T-helper 2 cell treated with Interferon-gamma antibody and Interleukin-4, amounts not matched to agents 100 ng/mL and 5 ng/mL, for 36 hours (primary cell): Measurements from ENCODE around the gene EMC6. TPM values are rescaled to one million over a fixed set of nuclear protein-coding genes. Genes with fewer than 3 reads are reported as not detected.

Experiments used
- intact Hi-C: fragments of 100-400 bp; cut with micrococcal nuclease; formaldehyde crosslinking; loops from one replicate; pipeline ENCODE4 v1.15.1; 2023
- total RNA-seq: library from RNA; stranded (reverse); gene quantifications from 2 replicates; pipeline ENCODE4 v1.2.3, GENCODE V29; 2022

The EMC6 gene
- total RNA-seq, 1 donor from 2014 or later, result 44.3 TPM

DNA sequence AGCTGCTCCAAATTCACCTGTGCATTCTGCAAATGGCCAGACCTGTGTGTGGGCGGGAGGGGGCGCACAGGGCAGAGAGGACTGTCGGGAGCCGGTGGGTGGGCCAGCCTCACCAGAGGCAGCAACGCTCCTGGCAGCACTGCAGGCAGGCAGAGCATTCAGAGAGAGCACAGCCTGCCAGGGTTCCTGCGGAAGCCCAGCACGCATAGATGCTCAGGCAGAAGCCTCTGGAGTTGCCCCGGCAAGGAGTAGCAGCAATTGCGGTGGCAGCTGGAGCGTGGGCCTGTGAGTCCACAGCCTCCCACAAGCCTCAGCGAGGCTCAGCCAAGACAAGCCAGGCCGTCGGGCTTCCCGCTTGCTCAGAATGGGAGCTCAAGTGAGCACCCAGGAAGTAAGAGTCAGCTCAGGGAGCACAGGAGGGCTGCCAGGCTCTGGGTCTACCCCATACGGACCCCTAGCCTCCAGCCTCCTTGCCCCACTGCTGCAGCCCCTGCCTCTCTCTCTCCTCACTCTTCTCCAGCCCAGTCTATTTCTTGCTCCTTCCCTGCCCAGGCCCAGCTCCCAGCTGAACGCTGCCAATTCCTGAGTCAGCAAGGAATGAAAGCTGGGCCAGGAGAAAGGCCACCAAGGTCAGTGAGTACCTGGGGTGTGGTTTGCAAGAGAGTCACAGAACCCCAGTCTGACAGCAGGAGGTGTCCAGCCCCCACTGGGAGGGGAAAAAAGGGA, 9.6 kb downstream of the EMC6 start:
- intact Hi-C loops, result no loop called here

DNA sequence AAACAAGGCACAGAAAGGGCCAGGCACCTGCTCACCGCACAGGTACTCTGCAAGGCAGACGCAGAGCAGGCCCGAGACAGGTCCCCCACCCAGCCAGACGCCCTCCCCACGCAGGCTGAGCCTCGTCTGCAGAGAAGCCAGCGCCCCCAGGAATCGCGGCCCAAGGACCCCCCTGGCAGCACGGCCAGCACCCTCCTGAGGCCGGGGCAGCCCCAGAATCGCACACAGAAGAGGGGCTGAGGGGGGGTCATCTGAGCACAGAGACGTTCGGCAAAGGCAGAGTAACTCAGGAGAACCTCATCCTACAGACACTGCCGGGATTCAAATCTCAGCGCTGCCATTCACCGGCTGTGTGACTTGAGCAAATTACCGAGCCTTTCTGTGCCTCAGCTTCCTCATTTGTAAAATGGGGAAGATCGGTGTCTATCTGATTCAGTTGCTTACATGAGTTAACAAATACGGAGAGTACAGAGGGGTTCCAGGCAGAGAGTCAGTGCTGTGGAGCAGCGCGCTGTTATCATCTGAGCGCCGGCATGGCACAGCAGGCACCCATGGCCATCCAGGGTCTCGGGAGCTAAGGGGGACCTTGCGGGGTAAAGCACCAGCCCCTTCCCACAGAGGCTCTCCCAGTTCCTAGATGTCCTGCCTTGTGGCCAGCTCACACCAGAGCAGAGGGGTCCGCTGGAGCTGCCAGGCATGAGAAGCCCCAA, 10.4 kb downstream of the EMC6 start:
- intact Hi-C loops, result no loop called here

DNA sequence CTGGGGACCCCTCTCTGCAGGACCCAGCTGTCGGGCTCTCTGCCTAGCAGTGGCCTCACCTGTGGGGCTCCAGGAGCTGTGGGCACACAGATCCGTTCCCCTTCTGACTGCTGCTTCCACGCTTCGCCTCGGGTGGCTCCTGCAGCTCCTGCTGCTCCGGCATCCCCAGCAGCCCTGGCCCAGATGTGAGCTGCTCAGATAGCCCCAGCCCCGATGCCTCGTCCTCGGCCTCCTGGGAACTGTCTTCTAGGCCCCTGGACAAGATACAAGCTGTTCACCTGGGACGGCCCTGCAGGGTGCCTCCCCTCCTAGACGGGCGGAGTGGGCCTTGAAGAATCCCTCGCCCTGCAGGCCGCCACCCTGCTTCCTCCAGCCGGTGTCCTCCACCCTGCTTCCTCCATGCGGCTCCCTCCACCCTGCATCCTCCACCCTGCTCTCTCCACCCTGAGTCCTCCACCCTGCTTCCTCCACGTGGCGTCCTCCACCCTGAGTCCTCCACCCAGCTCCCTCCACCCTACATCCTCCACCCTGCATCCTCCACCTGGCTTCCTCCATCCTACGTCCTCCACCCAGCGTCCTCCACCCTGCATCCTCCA, 11.0 kb downstream of the EMC6 start:
- intact Hi-C loops, result no loop called here

DNA sequence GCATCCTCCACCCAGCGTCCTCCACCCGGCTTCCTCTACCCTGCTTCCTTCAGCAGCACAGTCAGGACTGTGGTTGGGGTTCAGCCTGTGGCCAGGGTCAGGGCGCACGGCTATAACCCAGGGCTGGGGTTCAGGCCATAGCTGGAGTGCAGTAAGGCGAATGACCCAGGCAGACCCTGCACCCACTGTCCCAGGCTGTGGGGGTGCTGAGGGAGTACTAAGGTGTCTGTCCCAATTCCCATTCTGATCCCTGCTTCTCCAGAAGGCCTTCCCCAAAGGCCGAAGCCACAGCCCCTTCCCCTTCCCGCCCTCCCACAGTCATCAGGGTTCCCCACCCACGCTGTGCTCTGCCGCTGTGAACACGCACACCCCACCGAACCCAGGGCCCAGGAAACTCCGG, 12.4 kb downstream of the EMC6 start:
- intact Hi-C loops, result no loop called here

DNA sequence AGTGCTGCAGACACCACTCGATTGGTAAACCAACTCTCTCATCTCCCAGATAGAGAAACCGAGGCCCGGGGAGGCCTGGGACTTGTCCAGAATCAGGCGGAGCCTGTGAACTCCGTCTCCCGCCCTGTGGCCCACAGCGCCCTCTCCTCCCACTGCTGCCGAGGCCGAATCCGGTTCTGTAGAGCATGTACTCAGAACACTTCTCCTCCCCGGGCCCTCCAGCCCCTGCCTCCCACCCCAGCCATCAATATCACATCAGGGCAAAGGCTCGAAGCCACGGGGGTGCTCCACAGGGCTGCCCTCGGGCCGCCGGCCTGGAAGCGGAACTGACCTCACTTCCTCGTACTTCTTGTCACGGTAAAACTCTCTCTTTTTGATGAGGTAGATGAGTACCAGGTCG, 13.0 kb downstream of the EMC6 start:
- intact Hi-C loops, result no loop called here

DNA sequence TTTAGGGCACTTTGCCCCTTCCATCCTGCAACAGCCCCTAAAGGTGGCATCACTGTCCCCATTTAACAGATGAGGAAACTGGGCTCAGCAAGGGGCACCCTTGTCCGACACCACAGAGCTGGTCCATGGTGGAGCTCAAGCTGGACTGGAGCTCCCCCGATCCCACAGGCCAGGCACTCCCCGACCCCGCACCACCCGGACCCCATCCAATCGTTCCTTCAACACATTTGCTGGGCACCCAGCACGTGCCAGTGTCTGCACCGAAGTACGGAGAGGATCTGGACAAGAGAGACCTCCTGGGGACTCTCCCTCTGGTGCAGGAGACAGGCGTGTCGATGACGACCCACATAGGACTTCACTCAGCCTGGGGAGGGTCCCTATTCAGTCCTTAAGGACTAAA, 13.4 kb downstream of the EMC6 start:
- intact Hi-C loops, result loop anchor here (2.0 kb wide), 2 partner anchors 41 to 145 kb away; partner anchors contain the start of gene HASPIN

DNA sequence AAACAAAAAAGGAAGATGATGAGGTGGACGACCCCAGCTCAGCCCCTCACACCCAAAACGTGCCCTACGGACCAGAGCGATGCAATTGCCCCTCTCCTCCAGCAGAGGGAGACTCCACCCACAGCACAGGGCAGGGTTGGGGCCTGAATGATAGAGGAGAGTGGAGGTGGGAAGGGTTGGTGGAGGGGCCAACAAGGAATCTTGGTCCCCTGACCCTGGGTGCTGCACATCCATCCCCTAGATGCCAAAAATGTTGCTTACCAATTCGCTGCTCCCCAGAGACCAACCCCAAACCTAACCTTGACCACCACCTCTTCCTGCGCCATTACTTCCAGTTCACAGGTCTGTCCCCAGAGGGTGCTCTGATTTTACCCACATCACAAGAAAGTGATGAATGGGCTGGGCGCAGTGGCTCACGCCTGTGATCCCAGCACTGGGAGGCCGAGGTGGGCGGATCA, 14.5 kb downstream of the EMC6 start:
- intact Hi-C loops, result loop anchor here (2.0 kb wide), 2 partner anchors 40 to 144 kb away; partner anchors contain the start of gene HASPIN

DNA sequence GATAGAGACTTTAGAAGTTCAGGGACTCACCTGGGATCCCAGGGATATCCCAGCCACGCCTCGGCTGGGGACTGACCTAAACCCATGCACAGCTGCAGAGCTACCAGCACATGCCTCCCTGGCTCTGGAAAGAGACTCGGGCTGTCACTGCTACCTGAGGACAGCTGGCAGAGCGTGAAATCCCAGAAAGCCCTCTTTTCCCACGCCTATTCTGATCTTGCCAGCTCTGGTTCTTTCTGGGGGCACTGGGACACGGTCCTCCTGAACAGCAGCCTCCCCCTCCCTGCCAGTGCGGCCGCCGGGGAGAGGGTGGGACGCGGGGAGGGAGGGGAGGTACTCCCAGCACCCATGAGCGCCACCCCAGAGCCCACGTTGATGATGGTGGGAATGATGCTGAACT, 16.6 kb downstream of the EMC6 start:
- intact Hi-C loops, result no loop called here

DNA sequence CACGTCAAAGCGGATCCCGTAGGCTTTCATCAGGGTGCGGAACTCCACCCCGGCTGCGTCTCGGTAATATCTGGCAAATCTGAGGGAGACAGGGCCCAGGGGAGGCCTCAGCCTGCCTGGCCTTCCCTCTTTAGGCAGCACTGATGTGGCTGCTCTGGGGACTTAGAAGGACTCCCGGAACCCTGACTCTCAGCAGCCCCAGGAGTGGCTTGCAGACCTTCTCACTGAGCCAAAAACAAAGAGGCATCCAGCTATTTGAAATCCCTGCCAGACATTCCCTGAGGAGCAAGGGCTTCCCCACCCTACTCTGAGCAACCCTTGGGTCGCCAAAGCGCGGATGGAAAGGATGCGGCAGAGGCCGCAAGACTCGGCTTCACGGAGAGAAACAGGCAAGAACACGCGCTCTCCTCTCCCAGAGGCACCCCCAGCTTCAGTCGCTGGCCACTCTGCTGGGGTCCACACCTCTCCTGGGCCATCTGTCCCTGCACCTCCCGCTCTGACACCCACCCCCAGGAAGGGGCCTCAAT, 19.5 kb downstream of the EMC6 start:
- intact Hi-C loops, result no loop called here

DNA sequence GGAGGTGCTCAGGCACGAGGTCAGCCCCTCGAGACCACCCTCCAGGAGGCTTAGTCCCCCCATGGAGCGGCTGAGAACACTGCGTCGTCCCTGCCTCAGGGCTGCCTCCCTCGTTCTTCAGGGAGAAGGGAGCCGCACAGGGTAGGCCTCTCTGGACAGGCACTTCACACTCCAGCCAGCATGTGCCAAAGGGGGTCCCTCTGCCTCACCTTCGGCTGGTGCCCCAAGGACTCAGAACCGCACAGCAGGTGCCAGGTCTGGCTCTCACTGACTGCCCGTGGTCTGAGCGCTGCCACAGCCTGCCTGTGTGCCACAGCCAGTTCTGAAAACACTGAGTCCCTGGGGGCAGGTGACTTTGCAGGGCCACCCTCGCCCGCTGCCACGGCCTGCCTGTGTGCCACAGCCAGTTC, 20.2 kb downstream of the EMC6 start:
- intact Hi-C loops, result no loop called here

DNA sequence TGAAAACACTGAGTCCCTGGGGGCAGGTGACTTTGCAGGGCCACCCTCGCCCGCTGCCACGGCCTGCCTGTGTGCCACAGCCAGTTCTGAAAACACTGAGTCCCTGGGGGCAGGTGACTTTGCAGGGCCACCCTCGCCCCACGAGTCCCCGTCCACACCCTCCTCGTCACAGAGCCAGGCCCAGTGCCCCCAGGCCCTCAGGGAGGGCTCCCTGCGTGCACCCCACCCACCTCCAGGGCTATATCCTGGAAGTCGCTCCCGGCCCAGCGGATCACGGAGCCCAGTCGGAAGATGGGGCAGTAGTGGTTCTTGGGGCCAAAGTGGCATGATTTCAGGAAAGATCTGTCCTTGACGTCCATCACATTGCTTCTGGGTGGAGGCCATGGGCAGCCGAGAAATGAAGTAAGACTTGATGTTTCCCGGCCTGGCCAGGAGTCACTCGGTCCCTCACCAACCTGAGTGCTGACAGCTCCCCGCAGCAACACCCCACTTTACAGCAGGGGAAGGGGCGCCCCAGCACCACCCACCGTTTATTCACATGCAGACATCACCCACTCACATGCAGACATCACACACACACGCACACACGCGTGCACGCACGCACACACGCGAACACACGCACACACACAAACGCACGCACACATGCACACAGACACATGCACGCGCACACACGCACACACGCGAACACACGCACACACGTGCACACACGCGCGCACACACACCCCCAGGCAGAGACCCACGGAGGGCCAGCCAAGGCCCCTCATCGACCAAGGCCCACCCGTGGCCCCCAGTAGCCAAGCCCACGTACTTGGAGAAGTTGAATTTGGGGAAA, 20.9 kb downstream of the EMC6 start:
- intact Hi-C loops, result no loop called here

DNA sequence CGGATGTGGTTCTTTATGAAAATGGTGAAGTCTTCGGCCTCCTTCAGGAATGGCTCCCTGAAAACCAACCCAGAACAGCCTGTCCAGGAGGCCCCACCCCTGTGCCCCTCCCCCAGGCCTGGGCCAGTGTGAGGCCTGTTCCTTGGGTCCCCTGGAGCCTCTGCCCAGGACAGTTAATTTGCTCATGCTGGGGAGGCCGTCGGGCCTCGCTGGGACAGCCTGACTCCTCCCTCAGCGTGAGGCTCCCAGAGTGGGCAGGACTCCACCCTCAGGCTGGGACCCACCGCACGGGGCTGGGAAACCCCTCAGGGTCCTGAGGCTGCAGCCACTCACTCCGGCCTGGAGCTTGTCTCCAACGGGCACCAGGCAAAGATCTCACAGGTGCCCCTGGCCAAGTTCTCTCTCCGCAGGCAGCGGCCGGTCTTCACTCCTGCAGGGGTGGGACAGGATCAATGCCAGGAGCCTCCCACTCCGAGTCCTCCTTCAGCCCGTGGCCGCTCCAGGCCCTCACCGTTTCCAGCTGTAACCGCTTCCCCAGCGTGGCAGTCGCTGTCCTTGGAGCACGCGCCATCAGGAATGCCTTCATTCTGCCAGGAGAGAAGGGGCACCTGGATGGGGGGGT, 21.6 kb downstream of the EMC6 start:
- intact Hi-C loops, result no loop called here

DNA sequence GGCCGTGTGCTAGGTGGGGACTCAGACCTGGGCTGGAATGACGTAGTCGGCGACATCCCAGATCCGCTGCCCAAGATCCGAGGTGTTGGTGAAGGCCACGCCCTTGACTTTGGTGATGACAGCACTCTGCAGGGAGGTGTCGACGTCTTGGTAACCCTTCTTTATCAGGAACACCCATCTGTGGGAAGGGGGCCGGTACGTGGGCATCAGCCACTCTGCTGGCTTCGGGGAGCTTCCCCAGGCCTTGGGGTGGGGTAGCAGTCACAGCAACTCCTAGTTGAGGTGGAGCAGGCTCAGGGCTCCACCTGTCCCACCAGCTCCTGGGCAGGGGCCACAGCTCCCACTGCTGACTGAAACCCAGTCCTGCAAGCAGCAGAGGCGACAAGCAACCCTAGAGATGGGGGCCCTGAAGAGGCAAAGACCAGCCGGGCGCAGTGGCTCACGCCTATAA, 23.0 kb downstream of the EMC6 start:
- intact Hi-C loops, result no loop called here

DNA sequence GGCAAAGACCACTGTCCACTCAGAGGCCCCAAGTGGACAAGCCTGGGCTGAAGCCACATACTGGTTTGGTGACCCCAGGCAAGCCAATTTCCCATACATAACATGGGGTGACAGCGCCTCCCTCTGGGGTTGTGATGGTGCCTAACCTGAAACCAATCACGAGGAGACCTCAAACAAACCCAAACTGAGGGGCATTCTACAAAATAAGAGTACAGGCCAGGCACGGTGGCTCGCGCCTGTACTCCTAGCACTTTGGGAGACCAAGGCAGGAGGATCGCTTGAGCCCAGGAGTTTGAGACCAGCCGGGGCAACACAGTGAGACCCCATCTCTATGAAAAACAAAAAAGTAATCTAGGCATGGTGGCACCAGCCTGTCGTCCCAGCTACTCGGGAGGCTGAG, 23.7 kb downstream of the EMC6 start:
- intact Hi-C loops, result no loop called here

DNA sequence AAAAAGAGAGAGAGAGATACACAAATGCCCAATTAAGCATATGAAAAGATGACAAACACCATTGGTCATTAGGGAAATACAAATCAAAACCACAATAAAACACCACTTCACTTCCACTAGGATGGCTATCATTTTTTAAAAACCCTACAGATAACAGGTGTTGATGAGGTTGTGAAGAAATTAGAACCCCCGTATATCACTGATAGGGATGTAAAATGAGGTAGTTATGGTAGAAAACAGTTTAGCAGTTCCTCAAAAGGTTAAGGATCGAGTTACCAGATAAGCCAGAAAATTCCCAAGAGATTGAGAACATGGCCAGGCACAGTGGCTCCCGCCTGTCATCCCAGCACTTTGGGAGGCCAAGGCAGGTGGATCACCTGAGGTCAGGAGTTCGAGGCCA, 24.5 kb downstream of the EMC6 start:
- intact Hi-C loops, result no loop called here

DNA sequence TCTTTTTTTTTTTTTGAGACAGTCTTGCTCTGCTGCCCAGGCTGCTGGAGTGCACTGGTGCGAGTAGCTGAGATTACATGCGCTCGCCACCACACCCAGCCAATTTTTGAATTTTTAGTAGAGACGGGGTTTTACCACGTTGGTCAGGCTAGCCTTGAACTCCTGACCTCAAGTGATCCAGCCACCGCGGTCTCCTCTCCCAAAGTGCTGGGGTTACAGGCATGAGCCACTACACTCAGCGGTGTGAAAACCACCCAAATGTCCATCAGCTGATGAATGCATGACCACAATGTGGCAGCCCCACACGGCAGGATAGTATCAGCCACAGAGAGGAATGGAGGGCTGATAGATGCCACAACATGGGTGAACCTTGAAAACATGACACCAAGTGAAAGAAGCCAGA, 25.2 kb downstream of the EMC6 start:
- intact Hi-C loops, result no loop called here

DNA sequence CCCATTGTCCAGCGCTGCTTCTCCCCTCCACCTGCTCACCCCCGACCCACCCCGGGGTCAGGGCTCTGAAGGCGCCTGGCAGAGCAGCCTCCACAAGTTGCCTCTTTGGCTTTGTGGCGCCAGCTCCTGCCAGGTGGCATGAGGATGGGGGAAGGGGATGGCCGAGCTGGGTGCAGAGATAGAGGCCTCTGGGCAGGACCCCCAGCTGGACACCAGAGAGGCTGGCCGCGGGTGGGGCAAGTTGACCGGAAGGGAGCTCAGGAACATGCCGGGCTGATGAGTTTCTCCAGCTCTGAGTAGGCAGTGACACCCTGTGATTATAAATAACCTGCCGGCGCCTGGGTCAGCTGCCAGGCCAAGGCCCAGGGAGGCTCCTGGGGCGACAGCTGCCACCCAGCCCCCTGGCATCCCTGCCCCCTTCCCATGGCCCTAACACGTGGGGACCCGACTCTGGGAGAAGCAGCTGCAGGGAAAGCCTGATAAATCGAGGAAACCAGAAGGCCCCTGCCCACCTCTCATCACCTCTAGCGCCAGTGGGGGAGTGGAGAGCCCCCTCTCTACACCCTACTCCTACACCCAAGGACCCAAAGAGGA, 26.6 kb downstream of the EMC6 start:
- intact Hi-C loops, result no loop called here

DNA sequence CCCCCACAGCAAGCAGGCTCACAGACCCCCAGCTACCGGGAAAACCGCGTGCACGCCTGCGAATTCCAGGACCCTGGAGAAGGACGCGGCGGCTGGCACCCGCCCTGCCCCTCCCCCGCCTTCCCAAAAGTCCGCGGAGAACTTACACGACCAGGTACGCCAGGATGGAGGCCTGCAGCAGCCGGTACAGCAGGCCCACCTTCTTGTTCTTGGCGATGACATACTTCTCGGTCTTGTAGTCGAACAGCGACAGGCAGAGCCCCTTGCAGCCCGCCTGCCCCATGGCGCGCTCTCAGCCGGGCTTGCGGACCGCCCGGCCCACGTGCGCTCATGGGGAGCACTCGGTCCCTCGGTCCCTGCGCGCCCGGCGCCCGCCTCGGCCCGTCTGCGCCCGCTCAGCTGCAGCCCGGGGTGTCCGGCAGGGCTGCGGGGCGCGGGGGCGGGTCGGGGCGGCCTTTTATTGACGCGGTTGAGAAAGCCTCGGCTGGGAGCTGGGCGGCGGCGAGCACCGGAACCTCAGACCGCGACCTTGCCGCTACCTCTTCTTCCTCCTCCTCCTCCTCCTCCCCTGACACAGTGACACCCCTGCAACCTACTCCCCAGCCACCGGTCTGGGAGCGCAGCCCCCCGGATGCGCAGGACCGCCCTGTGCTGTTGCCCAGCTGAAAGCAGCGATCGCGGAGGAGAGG, 27.3 kb downstream of the EMC6 start, which contains the start of gene P2RX5:
Gene P2RX5, minus strand, starts transcription at position 433 of the 689 bp plus-strand sequence. Its CDS starts 150 bp downstream, at position 283.
- intact Hi-C loops, result loop anchor here (1.0 kb wide), 2 partner anchors 15 to 27 kb away; partner anchors contain the start of gene HASPIN

DNA sequence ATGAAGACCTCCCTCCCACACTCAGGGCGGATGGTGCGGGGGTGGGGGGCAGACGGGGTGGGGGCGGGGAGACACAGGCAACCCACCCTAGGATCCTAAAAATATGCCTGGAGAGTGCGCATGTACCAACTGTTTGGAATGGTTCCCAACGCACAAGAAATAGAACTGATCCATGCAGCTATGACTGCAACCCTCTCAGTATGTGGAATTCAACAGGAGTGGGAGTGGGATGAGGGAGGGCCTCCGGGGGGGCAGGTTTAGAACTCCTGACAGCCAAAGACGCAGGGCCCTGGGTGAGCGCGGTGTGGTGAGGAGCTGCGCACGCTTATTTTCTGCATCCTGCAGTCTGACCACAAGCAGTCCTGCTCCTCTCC, 28.5 kb downstream of the EMC6 start:
- intact Hi-C loops, result no loop called here

DNA sequence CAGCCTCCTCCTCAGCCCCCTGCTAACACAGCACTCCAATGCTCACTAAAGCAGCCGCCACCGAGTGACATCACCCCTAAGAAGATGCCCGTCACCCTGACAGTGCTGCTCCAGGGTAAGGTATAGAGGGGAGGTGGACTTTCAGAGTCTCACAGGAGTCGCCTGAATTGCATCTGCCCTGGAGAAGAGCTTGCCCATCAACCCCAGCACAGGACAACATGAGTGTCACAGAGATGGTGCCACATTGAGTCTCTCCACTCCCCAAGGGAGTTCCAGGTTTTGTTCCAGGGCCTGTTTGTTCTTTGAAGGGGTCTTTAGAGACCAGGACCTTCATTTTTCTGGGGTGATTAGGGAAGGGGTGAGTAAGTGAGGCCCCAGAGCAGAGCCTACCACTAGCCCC, 29.5 kb downstream of the EMC6 start:
- intact Hi-C loops, result no loop called here
